HepG2 (cell line): ENCODE measurements around the gene GATA3. TPM values are rescaled to one million over a fixed set of nuclear protein-coding genes. Genes with fewer than 3 reads are reported as not detected.

Experiments used
- ZNF407 ChIP-seq: sonication (generic); formaldehyde crosslinking; IDR thresholded peaks from one replicate; pipeline ENCODE4 v1.5.1; 2020; ENCODE audit warnings: mild to moderate bottlenecking, missing genetic modification reagents; ENCODE audit errors: not compliant biosample characterization
- ZNF549 ChIP-seq: sonication (generic); formaldehyde crosslinking; IDR thresholded peaks from 2 replicates; pipeline ENCODE4 v1.5.0; 2020; ENCODE audit warnings: missing genetic modification reagents
- ZNF776 ChIP-seq: sonication (generic); formaldehyde crosslinking; IDR thresholded peaks from 2 replicates; pipeline ENCODE4 v1.4.0; 2020; ENCODE audit warnings: mild to moderate bottlenecking, missing genetic modification reagents
- polyA plus RNA-seq, 8 experiments: library from polyadenylated mRNA; depleted of rRNA in 3 of 8; stranded (reverse) in 7 of 8; unstranded in 1 of 8; fragments of >200 nt; fragmentation: Illumina TruSeq in 4 of 8; extraction: Trizol in 4 of 8; gene quantifications; 2 replicates each; pipeline versions ENCODE4 v1.2.1 to v1.2.3, GENCODE V29; 2011 to 2016; ENCODE audit warnings: low read depth in 4 of 8, missing spikeins in 1 of 8, mixed read lengths in 1 of 8; ENCODE audit not compliant: insufficient read depth in 1 of 8
- total RNA-seq, 5 experiments: library from RNA; depleted of rRNA; stranded (reverse); fragments of >200 nt; fragmentation: Illumina TruSeq; extraction: Trizol; gene quantifications; 2 replicates each; pipeline ENCODE4 v1.2.3, GENCODE V29; 2016; ENCODE audit warnings: low read depth in 1 of 5

Gene GATA3
- total and polyA plus RNA-seq, 2 of the 13 experiments (the other 11 are each of a cell fraction or from before 2014, with no cell fraction given) = not detected

- TF ChIP-seq ZNF407 (no peak), ZNF549 (no peak), ZNF776 (CRISPR knock-in tag) (no peak)
These were observed 4.0 kb downstream of the GATA3 start (continued) for GRCh38 chr10:8058274-8059111.
